RWPE1 (cell line): ENCODE data around the gene PLCL1.

Experiments used
- CTCF ChIA-PET: fragments of 350-600 bp; sonication (Branson Sonifier 250); formaldehyde crosslinking; extraction: SDS; loops from one replicate; lab custom pipeline; 2021; lab: Yijun Ruan, JAX
- POLR2A ChIA-PET: fragments of 400-600 bp; formaldehyde crosslinking; extraction: SDS; loops from one replicate; lab custom pipeline; 2020; ENCODE audit warnings: antibody characterized with exemption; ENCODE audit not compliant: low non-redundant PET; lab: Yijun Ruan, JAX
- DNase-seq: peaks from one replicate; pipeline ENCODE4 v3.0.0; 2012; ENCODE audit warnings: low spot score
- H3K27ac ChIP-seq: fragments of 450-650 bp; 2 replicates; pipeline ENCODE4 v1.5.1; 2017
- CTCF ChIP-seq: fragments of 450-650 bp; conservative IDR thresholded peaks from 2 replicates; pipeline ENCODE4 v1.5.1; 2017; ENCODE audit warnings: low read depth, mild to moderate bottlenecking

PLCL1 gene

GRCh38 chr2:197975931-197976519 lies 171.6 kb downstream of the PLCL1 start:
- TF ChIP-seq CTCF = no peak
- no peak for DNase-seq
- ChIA-PET CTCF (no interaction called here), POLR2A (no interaction called here)
- H3K27ac ChIP-seq = no peak overlapping the region

DNA sequence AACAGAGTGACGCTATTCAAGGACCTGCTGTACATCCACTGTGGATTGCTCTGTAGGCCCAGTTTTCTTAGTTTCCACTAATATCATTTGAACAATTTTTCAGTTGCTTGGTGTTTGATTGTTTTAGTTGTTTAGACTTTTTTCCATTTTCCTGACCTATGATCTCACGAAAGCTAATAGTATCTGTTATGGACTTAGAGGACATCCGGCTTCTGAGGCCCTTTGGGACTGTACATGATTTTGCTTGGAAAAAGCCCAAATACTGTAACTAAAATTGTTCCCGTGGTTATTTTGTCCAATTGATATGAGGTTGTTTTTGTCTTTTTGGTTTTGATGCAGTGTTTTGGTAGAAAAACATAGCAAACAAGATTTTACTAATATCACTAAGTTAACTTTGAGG lies 174.6 kb downstream of the PLCL1 start:
- ChIA-PET POLR2A (no interaction called here), CTCF (no interaction called here)
- no peak for TF ChIP-seq CTCF
- no peak overlapping the region for H3K27ac ChIP-seq
- DNase-seq = no peak

- CTCF ChIA-PET = interaction anchor here (0.6 kb wide), 1 partner anchor 599 kb away, joined by 5 read pairs; no protein-coding TSS in a partner anchor
- no peak overlapping the region for H3K27ac ChIP-seq
These were observed 178.2 kb downstream of the PLCL1 start for GRCh38 chr2:197982565-197982964.

DNA sequence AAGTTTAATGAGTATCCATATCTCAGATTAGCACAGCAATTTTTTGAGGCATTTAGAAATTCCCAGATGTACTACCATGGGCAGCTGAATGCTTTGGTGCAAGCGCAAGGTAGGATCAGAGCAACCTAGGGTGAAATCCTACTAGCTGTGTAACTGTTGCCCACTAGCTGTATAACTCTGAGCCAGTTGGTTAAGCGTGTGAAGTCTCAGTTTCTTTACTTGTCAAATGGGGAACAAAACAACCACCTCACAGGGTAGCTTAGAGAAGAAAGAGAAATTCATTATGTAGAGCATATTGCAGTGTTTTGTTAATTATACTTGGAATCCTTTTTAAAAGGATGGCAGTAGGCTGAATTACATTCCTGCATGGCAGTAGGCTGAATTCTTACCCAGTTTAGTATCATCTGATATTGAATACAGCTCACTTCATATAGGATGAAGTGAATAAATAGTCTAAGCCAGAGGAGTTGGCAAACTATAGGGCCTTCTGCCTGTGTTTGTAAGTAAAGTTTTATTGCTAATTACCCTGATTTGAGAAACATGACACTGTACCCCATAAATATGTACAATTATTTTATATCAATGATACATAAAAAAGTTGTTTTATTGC lies 180.7 kb downstream of the PLCL1 start:
- no peak for DNase-seq
- ChIA-PET CTCF (interaction anchor here (0.5 to 0.7 kb wide), 2 partner anchors 20 to 184 kb away, joined by 3 to 4 read pairs; no protein-coding TSS in a partner anchor), POLR2A (no interaction called here)
- no peak overlapping the region for H3K27ac ChIP-seq
- TF ChIP-seq CTCF = no peak

More at GRCh38 chr2:197982565-197982964, 178.2 kb downstream of the PLCL1 start:
- POLR2A ChIA-PET = no interaction called here
- DNase-seq = no peak
- no peak for TF ChIP-seq CTCF

GRCh38 chr2:197986977-197987376 lies 182.6 kb downstream of the PLCL1 start:
- CTCF ChIA-PET = interaction anchor here (0.9 kb wide), 1 partner anchor 175 kb away, joined by 3 read pairs; no protein-coding TSS in a partner anchor
- POLR2A ChIA-PET = no interaction called here
- no peak overlapping the region for H3K27ac ChIP-seq
- no peak for DNase-seq
- no peak for TF ChIP-seq CTCF

- DNase-seq = no peak
- ChIA-PET POLR2A (no interaction called here), CTCF (no interaction called here)
- TF ChIP-seq CTCF = no peak
- no peak overlapping the region for H3K27ac ChIP-seq
These were observed 186.0 kb downstream of the PLCL1 start for GRCh38 chr2:197990356-197990755.
